Fibroblast of mammary gland (primary cell): ENCODE measurements around the gene GOLGA5.

Experiments
- DNase-seq: peaks from one replicate; pipeline ENCODE4 v3.0.0-alpha.2; 2010; ENCODE audit warnings: low read depth
- H3K4me3 ChIP-seq: 2 replicates; pipeline ENCODE4 v1.5.1; 2011; ENCODE audit warnings: low read depth, mild to moderate bottlenecking, low read length, moderate library complexity; ENCODE audit not compliant: control insufficient read depth
- TF ChIP-seq, protein P1 (sequence below): conservative IDR thresholded peaks from 2 replicates; pipeline ENCODE4 v1.5.1; 2011; ENCODE audit warnings: low read depth, low read length, inconsistent platforms; ENCODE audit not compliant: control insufficient read depth, insufficient read depth

The GOLGA5 gene

DNA sequence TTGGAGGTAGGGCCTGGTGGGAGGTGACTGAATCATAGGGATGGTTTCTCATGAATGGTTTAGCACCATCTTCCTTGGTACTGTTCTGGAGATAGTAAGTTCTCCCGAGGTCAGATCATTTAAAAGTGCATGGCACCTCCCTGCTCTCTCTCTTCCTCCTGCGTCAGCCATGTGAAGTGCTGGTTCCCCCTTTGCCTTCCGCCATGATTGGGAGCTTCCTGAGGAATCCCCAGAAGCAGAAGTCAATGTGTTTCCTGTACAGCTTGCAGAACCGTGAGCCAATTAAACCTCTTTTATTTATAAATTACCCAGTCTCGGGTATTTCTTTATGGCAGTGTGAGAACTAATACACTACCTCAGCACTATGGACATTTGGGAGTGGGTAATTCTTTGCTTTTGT, 40.9 kb upstream of the GOLGA5 start:
- DNase-seq: no peak
- no peak overlapping the region for H3K4me3 ChIP-seq

DNA sequence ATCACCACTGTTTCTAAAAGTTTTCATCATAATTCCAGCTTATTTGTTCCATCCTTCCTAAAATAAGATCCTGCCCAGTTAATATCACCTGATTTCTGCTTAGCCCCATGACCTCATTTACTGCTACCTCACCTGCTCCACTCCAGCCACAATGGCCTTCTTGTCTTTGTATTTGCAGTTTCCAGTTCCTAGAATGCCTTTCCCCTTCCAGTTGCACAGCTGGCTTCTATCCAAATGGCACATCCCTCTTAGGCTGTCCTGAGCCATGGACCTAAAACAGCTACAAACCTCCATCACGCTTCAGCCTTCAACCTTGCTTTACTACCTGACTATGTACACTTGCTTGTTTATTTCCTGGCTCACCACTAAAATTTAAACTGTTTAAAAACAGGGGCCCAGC, 39.1 kb upstream of the GOLGA5 start:
- TF ChIP-seq, protein P1, sequence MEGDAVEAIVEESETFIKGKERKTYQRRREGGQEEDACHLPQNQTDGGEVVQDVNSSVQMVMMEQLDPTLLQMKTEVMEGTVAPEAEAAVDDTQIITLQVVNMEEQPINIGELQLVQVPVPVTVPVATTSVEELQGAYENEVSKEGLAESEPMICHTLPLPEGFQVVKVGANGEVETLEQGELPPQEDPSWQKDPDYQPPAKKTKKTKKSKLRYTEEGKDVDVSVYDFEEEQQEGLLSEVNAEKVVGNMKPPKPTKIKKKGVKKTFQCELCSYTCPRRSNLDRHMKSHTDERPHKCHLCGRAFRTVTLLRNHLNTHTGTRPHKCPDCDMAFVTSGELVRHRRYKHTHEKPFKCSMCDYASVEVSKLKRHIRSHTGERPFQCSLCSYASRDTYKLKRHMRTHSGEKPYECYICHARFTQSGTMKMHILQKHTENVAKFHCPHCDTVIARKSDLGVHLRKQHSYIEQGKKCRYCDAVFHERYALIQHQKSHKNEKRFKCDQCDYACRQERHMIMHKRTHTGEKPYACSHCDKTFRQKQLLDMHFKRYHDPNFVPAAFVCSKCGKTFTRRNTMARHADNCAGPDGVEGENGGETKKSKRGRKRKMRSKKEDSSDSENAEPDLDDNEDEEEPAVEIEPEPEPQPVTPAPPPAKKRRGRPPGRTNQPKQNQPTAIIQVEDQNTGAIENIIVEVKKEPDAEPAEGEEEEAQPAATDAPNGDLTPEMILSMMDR: no peak
- no peak for DNase-seq

More for the DNA sequence above, 40.9 kb upstream of the GOLGA5 start:
- TF ChIP-seq, protein P1: no peak

DNA sequence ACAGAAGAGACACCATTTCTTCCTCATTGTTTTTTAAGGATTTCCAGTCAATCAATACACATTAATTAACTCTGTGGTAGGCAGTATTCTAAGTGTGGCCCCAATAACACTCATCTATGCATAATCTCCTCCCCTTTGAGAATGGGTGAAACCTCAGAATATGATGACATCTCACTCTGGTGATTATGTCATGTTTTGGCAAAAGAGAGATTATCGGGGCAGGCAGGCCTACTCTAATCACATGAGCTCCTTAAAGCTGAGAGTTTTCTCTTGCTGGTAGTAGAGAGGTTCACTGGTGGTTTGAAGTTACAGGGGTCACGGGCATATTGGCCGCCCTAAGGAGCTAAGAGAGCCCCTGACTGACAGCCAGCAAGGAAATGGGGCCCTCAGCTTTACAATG, 38.6 kb upstream of the GOLGA5 start:
- TF ChIP-seq, protein P1: no peak
- H3K4me3 ChIP-seq: no peak overlapping the region

More for the DNA sequence above, 39.1 kb upstream of the GOLGA5 start:
- H3K4me3 ChIP-seq: no peak overlapping the region

DNA sequence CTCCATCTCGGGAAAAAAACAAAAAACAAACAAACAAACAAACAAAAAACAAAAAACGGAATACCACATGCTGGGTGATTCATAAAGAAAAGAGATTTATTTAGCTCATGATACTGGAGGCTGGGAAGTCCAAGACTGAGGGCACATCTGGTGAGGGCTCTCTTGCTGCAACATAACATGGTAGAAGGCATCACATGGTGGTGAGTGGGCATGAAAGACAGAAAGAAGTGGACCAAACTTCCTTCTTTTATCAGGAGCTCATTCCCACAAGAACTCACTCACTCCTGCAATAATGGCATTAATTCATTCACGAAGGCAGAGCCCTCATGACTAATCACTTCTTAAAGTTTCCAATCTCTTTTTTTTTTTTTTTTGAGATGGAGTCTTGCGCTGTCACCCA, 37.7 kb upstream of the GOLGA5 start:
- H3K4me3 ChIP-seq: no peak overlapping the region
- TF ChIP-seq, protein P1: no peak
- DNase-seq: no peak

More for the DNA sequence above, 38.6 kb upstream of the GOLGA5 start:
- DNase-seq: peak; percentile 60

DNA sequence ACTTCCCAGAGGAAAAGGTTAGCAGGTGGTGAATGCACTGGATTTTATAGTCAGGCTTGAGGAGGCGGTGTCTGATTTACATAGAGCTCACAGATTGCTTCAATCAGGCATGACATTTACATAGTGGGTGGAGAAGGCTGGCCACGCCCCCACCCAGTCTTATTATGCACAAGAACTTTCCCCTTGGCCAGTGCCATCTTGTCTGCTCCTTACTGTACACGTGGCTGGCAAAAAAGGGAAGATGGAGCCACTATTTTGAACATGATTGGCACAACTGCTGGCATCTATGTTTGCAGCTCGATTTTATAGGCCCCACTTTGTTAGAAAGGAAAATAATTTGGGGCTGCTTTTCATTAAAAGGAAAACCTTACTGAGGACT, 34.8 kb upstream of the GOLGA5 start:
- H3K4me3 ChIP-seq: no peak overlapping the region
- TF ChIP-seq, protein P1: no peak
- DNase-seq: peak; percentile 44

DNA sequence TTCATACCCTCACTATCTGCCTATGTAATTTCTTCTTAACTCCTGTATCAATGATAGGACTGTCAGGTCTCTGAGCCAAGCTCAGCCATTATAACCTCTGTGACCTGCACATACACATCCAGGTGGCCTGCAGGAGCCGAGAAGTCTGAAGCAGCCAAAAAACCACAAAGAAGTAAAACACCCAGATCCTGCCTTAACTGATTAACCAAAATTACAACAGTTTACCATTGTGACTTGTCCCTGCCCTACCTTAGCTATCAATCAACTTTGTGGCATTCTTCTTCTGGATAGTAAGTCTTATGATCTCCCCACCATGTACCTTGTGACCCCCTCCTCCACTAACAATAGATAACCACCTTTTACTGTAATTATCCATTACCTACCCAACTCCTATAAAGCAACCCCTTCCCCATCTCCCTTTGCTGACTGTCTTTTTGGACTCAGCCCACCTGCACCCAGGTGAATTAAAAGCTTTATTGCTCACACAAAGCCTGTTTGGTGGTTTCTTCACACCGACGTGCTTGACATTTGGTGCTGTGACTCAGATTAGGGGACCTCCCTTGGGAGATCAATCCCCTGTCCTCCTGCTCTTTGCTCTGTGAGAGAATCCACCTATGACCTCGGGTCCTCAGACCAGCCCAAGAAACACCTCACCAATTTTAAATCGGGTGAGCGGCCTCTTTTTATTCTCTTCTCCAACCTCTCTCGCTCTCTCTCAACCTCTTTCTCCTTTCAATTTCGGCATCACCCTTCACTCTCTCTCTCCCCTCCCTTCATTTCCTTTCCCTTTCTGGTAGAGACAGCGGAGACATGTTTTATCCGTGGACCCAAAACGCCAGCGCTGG, 34.2 kb upstream of the GOLGA5 start:
- TF ChIP-seq, protein P1: no peak
- no peak overlapping the region for H3K4me3 ChIP-seq

More for the DNA sequence above, 34.2 kb upstream of the GOLGA5 start:
- no peak for DNase-seq
